ENCODE data around the gene TMEM164.
A peak's percentile ranks its signal among the peaks of the same experiment; 100 is the strongest.

TMEM164 gene

DNA sequence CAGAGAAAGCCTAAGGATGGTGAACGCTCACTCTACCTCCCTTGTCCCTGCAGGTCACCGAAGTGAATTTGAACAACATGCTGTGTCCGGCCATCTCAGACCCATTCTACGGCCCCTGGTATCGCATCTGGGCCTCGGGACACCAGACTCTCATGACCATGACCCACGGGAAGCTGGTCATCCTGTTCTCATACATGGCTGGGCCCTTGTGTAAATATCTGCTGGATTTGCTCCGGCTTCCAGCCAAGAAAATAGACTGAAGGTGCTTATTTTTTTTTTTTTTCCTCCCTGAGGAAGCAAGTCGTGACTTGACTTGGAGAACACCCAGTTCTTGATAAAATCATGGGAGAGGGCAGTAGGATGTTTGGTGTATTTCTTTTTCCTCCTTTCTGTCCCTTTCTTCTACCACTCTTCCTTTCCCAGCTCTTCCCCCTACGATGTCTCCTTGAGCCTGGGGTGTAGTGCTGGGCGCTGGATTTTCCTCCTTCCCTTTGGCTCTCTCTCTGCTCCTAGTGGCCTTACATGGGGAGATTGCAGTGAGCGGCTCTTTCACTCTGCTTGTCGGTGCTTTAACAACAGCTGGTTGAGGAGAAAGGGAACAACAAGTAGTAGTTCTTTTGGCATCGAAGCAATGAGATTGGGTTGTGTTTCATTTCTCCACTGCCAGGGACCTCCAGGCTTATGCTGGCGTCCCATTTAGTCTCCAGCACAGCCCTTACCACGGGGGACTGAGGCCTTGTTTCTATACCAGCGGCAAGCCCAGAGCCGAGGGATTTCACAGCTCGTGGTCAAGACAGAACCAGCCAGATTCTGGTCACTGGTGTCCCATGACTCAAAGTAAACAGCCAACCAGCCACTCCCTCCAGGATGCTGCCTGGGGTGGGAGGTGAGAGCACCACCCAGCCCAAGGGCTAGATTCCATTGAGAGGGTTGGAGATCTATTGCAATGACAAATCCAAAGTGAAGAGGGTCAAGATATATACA lies 170.6 kb downstream of the TMEM164 start:
- DNase-seq: no peak

DNA sequence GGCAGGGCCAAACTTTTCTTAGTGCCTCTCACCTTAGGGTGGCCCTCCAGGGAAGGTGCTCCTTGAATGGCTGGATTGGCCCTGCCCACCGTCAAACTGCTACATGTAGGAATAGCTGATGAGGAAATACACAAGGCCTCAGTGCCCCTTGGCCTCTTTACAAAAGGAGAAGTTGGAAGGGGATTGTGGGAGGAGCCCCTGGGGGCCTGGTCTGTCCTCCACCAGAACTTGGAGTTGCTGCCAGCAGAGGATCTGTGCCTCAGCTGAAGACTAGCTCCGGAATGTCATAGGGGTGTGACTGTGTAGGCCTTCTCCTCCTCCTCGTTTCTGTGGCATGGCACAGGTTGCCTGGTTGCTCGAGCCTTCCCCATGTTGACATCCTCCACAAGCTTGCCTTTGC lies 172.2 kb downstream of the TMEM164 start:
- no peak for DNase-seq

- no peak for DNase-seq
Observed at GRCh38 chrX:110175696-110176095, 172.8 kb downstream of the TMEM164 start.

DNA sequence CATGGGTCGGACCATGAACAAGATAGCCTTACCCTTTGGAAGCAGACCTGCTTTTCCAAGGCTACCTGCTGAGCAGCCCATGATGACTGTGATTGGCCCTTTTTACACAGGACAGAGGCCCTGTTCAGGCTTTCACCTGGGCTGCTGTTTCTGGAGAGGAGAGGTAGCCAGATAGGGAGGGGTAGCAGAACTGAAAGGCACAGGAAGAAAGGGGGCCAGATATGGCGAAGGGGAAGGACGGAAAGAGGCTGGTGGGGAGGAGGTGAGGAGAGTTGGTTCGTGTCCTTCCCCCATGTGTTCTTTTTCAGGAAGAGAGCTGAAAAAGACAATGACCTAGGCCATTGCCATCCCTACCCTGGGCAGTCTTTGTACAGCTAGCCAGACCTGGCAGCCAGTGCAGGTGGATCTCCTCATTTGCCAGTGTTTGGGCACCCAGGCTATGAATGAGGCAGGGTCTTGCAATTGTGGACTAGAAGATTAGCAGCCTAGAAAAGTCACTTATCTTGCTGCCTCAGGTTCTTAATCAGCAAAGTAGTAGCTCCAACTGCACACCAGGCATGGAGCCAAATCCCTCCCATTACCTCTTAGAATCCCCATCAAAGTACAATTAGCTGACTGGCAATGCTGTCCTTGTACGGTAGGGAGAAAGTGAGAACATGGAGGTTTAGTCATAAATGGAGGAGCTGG lies 175.4 kb downstream of the TMEM164 start:
- DNase-seq: no peak

DNA sequence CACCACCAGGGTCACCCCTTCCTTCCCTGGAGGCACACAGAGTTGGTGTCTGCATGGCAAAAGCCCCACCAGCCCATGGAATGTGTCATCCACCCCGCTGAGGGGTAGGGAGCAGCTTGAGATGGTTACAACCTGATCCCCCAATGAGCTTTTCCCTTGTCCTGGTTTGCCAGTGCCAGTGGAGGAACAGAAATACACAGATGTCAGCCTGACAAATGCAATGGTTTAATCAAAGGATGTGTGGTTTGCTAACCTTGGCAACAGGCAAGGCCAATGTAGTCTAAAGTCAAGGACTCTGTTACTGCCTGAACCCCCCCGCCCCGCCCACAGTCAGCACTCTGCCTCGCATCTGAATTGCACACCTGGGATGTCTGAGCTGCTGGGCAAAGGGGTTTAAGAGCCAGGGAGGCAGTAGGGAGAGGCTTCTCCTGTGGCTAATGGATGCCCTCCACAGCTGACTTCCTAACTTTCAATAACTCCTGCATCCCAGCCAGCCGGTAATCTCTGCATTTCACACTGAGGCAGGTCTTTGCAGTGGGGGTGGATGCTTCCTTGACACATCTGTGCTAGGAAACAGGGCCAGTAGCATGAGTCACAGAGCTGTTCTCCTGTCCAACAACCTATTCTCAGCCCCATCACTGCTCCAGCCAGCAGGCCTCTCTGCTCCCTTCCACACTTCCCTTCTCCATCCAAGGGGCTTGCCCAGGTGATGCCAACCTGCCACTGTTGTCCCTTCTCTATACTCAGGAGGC lies 177.4 kb downstream of the TMEM164 start:
- DNase-seq: no peak

DNA sequence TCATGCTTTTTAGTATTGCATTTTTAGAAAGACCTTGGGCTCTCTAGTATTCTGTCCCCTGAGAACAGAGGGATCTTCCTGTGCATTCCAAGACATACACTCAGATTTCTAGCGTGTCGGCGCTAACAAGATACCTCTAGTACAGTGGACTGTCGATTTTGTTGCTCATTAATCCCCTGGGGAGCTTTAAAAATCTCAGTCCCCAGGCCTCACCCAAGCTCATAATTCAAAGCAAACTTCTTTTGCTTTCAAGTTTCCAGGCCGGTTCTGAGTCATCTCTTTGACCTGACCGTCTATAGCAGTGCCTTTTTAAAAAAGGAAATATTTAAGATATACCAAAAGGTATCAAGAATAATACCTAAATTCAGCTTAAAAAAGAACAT lies 178.0 kb downstream of the TMEM164 start:
- DNase-seq: no peak

- no peak for DNase-seq
Observed at GRCh38 chrX:110181459-110182137, 178.7 kb downstream of the TMEM164 start.

DNA sequence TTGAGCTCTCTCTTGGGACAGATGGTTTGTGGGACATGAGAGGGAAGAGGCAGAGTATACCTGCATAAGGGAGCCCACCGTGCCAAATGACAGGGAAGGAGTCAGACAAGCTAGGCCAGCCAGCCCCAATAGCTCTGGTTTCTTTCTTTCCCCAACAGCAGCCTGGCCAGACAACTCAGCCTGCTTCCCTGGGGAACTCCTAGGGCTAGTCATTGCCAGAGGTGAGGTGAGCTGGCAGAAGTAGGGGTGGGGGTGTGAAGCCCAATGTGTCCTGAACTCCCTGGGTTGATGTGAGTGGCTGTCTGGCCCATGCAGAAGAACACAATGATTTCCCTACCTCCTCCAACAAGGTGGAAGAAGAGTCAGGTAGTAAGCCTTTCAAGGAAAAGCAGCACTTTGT lies 179.4 kb downstream of the TMEM164 start:
- no peak for DNase-seq

DNA sequence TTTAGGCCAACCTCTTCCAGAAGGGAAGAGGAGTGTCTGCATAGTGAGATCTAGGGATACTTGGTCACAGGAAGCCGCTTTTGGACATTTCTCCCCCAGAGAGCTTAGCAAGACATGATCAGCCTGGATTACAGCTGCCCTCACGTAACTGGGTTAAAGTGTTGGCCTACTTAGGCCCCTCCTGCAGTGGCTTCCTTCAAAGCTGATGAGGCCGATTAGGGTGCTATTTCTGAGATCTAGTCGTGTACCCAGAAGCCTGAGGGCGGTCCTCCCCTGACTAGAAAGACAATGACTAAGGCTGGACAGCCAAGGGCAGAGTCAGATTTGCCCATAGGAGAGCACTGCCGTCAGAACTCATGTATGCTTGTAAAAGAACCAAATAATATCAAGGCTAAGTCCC lies 180.0 kb downstream of the TMEM164 start:
- no peak for DNase-seq

- DNase-seq: no peak
Observed at GRCh38 chrX:110183314-110183713, 180.4 kb downstream of the TMEM164 start.

DNA sequence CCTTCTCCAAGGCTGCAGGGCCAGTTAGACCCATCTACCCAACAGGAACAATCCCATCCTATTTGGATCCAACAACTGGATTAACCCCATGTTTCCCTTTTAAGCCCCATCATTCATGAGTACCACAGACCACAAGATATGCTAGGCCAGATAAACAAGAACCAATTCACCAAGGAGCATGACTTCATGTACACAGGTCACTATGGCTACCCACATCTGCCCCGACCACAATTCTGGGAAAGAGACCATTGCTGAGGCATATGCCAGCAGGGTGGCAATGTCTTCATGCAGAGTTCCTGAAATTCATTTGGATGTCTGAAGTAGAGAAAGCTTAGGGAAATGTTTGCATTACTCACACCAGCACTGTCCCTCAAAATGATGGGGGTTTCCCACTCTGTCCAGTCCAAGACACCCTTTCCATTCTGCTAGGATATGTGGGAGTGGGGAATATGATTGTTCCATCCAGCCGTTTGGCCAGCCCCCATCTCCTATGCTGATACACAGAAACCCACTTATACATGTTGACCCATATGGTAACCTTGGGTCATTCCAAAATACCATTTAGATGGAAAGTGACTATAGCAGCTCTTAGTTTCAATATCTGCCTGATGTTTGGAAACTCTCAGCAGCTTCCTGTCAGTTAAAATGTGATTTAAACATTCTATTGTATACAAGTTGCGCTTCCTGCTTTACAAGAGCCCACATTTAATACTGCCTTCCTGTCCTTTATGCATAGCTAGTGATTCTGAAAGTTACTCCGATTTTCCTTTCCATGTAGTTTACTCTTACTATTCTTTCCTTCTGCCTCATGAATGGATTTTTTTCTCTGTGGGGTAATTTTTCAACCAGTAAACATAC lies 186.0 kb downstream of the TMEM164 start:
- DNase-seq: peak; percentile 2

DNA sequence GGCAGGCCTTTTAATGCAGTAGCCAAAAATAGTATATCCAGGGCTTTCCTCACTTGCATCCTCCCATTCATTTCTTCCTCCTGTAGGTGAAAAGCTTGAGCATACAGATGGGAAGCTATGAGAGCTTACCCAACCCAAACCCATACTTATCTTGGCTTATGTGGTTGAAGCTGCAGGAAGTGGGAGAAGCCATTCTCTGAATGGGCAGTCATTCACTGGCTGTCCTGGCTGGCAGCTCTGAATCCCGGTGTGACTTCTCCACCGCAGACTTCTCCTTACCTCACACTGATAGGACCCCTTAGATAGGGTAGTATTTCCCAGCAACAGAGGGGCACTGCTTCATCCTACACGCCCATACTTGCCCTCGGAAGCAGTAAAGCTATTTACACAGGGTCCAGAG lies 189.6 kb downstream of the TMEM164 start:
- no peak for DNase-seq

DNA sequence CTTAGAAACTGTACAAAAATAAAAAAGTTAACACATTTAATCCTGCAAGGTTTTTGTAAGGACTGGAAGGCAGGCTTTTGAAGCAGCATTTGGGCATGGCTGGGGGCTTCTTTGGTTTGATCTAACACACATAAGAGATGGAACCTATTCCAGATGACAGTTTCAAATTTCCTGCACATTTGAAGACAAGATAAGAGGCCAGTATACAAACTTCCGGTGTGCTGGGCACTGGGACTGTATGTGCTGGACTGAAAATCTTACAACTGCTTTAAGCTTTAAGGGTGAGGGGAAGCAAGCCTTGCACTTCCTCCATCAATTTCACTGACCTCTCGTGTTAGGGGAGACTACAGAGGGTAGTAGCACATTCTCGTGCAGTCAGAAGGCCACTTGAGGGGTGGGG lies 192.1 kb downstream of the TMEM164 start:
- DNase-seq: no peak

DNA sequence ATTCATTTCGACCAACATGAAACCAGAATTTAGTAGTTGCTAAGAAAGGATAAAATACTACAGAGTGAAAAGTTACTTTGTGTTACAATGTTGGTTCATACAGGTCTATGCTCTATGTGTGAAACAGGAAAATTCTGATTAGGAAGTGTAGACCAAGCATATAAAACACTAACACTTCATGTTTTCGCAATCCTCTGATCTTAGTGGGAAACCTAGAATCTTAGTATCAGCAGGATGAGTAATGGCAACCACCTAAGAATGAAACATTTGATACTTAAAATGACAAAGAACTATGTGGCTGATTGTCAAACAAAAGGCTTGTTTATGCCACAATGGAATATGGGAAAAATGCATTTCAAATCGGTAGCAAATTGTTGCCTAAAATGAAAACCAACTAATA lies 198.9 kb downstream of the TMEM164 start:
- no peak for DNase-seq

DNA sequence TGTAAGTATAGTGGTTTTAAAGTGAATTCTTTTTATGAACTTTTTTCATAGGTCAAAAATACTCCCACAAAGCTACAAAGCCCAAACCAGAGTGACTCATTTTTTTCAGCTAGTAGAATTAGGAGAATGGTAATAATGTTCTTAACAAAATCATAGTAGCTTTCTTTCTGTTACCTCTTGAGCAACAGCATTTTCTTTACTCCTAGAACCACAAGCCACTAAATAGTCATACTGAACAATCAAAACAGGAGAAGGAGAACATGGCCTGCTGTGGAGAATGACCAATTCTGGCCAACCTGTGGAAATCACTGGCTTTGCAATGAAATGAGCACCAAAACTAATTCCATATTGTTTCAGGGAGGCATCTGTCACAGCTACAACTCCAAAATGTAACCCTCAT lies 202.1 kb downstream of the TMEM164 start:
- no peak for DNase-seq

DNA sequence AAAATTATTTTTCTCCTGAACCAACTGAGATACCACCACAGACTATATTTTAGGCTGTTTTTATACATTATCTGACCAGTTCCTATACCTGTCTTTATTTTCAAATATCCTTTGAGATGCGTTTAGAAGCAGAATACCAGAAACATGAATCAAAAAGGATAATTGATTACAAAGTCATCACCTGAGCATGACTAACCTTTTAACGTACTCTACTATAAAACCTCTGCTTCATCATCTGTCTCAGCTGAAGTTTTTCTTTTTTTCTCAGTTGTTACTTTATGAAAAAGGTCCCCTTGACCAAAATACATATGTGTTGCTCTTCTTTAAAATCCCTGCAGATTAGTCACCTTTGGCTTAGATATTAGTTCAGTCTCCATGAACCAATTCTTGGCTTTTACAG lies 205.2 kb downstream of the TMEM164 start:
- no peak for DNase-seq

DNA sequence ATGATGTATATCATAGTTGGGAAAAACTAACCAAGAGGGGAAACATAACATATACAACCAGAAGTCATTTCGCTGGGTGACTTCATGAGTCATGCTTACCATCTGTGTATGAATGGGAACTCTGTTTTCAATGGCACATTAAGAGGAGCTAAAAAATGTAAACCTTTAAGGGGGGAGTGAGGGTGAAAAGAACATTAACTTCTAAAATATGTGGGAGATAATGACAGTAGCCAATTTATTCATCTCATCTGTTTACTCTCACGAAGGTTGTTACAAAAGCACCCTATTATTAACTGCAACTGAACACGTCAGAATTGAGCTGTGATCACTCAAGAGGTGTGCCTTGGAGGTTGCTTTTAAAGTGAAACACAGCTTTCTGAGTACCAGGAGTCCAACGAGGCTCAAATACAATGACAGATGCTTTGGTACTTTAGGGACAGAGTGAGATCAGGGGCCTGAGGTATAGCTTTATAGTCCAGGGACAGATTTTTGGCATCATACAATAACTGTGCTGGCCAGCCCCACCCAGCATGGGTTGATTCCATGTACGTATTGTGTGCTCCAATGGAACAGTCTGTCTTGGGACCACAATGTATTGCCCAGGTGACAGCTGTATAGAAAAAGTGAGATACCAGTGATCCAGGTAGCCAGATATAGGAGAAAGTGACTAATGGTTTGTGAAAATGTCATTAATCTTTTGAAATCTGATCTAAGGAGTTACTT lies 207.7 kb downstream of the TMEM164 start:
- DNase-seq: no peak

- DNase-seq: no peak
Observed at GRCh38 chrX:110211340-110211739, 208.4 kb downstream of the TMEM164 start.

DNA sequence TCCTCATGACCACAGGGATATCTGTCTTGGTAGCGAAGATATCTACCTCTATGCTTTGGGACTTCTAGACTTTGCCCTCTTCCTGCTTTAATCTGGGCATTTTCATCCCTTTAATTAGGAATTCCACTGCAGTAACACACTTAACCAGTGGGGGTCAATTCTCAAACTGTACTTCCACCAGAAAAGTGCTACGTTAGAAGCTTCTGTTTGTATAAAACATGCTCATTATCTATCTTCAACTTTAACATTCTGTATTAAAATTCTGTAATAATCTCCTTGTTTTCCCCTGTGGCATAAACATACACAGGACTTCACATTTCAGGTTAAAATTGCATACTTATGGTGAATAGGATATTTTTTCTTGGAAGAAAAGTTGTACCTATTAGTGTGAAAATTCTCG lies 209.4 kb downstream of the TMEM164 start:
- no peak for DNase-seq

DNA sequence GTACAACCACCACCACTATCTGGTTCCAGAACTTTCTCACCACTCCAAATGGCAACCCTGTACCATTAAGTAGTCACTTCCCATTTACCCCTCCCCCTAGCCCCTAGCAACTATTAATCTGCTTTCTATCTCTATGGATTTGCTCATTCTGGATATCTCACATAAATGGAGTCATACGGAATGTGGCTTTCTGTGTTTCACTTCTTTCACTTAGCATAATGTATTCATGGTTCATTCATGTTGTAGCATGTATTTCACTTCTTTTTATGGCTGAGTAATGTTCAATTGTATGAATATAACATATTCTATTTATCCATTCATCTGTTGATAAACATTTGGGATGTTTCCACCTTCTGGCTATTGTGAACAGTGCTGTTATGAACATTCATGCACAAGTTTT lies 210.3 kb downstream of the TMEM164 start:
- no peak for DNase-seq

GRCh38 chrX:110214684-110215083 lies 211.8 kb downstream of the TMEM164 start:
- DNase-seq: no peak

Measured in CD4-positive, alpha-beta T cell treated with Interleukin-17A for 1 hour (primary cell).